D341Med (cell line): ENCODE measurements around the gene AGPS.
"Not testable (repeated sequence)": the region's sequence is repeated elsewhere in the genome, so short reads cannot be mapped to it uniquely, and the experiment has no call there.

Experiments
- DNase-seq: peaks from one replicate; pipeline ENCODE4 v3.0.0; 2012; ENCODE audit warnings: low spot score

AGPS gene

DNA sequence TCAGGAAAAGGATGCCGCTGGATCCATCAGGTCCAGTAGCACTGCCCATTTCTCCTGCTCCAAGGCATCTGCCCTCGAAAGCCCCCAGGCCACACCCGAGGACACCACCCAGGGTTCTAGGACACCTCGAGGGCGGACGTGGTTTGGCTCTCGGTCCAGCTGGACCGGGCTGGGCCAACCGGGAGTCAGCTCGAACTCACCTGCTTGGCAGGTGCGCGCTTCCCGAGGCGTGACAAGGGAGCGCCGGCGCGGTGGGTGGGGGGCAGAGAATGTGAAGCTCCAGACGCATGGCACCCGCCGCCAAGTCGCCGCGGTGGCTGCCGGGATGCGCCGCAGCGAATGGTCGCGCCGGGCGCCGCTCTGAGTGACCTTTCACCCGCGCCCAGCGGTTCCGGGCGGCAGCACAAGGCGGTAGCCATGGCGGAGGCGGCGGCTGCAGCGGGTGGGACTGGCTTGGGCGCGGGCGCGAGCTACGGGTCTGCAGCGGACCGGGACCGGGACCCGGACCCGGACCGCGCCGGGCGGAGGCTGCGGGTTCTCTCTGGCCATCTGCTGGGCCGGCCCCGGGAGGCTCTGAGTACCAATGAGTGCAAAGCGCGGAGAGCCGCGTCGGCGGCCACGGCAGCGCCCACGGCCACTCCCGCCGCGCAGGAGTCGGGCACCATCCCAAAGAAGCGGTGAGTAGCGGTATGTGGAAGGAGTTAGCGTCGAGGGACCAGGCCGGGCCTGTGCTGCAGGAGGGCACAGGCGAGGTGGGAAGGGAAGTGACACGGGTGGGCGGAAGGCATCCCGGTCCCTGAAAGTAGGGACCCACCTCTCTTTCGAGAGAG is at the start of gene AGPS:
TSS of gene AGPS (plus strand) at position 401 of the 830 bp plus-strand sequence. CDS start at position 418, 17 bp downstream.
- DNase-seq, result peak; percentile 84

DNA sequence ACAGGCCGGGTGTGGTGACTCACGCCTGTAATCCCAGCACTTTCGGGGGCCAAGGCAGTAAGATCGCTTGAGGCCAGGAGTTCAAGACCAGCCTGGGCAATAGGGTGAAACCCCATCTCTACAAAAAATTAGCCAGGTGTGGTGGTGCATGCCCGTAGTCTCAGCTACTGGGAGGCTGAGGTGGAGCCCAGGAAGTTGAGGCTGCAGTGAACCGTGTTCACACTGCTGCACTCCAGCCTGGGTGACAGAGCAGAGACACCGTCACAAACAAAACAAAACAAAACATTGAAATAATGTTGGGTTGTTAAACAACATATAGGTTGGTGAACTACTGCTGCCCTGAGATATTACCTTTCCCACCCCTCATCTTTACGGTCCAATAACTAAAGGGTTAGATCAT is 48.8 kb upstream of the AGPS start:
- no peak for DNase-seq

DNA sequence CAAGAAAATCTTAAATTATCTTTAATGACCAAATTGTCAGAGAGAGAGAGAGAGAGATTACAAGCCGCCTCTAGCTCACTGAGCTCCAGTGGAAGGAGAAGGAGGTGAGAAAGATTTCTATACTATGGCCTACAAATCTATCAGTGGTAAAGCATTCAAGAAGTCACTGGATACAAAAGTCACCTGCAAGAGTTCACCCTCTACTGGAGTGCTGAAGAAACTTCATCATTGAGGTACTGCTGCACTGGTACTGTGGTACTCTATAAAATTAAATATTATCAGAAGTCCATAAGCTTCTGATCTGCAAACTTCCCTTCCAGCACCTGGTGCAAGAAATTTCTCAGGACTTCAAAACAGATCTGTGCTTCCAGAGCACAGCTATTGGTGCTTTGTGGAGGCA is 48.3 kb upstream of the AGPS start:
- no peak for DNase-seq

DNA sequence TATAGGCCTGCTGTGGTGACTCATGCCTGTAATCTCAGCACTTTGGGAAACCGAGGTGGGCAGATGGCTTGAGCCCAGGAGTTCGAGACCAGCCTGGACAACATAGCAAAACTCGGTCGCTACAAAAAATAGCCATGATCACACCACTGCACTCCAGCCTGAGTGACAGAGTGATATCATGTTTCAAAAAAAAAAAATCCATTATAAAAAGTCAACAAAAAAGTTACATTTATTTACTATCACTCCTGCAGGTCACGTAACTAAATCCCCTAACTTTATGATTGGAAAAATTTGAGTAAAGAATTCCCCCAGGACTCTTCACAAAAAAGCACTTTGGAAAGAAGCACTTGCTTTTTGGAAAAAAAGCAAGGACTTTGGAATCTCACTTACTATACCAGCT is 46.4 kb upstream of the AGPS start:
- DNase-seq, result no peak

DNA sequence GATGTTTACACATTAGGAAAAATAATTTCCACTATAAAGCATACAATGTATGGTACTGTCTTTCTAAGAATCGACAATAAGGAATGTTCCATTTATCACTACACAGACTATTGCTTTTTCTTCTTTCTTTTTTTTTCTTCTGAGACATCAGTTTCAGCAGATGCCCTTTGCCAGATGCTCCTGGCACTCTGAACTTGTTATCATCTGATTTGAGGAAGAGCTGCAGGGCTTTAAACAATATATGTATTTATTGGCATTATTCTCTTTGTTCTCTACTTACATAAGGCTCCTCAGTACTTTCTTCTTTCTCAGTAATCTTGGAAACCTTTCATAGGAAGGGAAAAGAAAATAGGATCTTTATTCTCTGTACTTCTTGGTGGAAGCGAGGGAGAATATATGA is 45.0 kb upstream of the AGPS start:
- DNase-seq, result no peak

DNA sequence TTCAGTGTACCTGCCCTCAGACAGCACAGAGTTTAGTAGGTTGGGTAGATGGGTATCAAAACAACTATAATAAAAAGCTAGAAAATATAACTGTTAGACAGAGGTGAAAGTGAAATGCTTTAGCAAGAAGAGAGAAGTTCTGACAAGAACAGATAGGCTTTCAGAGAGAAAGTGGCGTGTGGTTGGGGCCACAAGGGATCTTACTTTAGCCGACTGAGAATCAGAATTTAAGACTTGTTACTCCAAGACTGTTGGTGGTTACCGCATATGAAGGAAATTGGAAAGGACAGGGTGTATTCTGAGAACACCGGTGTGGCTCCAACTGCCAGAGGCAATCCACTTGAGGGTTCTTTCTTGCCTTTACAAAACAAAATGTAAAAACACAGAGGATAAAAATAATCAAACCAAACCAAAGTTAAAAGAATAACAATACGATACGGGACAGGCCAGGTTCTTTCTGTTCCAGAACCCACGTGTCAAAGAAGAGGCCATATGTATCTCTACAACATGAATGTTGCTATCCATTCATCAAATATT is 44.4 kb upstream of the AGPS start:
- no peak for DNase-seq

DNA sequence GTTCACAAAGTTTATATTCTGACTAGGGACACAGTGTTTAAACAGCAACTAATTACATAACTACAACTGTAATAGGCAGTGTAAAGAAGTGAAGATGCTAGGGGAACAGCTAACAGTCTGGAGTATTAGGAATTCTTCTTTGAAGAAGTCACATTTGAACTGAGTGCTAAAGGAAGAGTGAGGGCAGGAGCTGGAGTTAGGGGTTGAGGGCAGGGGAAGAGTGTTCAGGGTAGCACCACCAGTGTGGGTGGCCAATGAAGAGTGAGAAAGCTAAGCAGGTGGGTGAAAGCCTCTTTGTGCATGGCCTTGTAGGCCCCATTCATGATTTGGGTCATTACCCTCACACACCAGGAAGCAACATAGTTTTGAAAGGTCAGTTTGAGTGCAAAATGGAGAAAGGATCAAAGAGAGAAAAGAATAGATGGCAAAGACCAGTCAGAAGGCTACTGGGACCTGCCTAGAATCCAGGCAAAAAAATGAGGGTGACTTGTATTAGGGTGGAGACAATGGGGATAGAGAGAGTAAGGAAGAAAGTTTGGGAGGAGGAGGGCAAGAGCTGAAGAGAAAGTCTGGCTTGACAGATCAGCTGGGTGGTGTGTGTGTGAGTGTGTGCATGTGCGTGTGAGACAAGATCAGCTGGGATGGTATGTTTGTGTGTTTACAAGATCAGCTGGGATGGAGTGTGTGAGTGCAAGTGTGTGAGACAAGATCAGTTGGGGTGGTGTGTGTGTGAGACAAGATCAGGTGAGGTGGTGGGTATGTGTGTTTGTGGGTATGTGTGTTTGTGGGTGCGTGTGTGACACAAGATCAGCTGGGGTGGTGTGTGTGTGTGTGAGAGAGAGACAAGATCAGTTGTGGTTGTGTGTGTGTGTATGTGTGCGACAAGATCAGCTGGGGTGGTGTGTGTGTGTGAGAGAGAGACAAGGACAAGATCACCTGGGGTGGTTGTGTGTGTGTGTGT is 43.6 kb upstream of the AGPS start:
- DNase-seq, result no peak

DNA sequence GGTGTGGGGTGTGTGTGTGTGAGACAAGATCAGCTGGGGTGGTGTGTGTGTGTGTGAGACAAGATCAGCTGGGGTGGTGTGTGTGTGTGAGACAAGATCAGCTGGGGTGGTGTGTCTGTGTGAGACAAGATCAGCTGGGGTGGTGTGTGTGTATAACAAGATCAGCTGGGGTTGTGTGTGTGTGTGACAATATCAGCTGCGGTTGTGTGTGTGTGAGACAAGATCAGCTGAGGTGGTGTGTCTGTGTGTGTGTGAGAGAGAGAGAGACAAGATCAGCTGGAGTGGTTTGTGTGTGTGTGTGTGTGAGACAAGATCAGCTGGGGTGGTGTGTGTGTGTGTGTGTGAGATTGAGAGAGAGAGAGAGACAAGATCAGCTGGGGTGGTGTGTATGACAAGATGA is 41.9 kb upstream of the AGPS start:
- DNase-seq, result not testable (repeated sequence)

DNA sequence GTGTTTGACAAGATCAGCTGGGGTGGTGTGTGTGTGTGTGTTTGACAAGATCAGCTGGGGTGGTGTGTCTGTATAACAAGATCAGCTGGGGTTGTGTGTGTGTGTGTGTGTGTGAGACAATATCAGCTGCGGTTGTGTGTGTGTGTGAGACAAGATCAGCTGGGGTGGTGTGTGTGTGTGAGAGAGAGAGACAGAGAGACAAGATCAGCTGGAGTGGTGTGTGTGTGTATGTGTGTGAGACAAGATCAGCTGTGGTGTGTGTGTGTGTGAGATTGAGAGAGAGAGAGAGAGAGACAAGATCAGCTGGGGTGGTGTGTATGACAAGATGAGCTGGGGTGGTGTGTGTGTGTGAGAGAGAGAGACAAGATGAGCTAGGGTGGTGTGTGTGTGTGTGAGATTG is 41.5 kb upstream of the AGPS start:
- DNase-seq, result not testable (repeated sequence)

DNA sequence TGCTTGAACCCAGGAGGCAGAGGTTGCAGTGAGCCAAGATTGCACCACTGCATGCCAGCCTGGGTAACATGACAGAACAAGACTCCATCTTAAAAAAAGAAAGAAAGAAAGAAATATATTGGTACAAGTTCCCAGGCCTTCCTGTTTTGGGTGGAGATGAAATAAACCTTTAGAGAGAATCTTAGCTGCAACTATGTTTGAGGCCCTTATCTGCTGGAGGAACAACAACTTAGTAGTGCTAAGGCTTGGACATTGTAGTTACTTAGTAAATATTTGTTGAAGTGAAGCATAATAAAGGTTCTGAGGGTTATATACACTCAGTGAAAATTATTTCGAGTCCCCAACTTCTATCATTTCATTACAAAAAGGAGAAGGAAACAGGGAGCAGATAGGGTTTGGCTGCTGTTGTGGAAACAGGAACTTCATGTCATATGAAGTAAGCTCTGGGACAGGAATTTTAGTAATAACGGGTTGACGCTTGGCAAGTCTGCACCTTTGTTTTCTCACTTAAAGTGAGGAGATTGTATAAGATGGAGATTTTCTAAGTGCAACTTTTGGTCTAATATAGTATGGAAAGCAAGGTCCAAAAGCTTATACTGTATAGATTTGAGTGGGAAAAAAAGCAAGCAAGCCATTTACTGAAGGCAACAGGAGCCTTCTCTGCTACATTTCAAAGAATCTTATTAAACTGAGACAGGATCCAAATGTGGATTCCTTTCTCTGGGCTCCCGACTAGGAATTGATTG is 40.0 kb upstream of the AGPS start:
- no peak for DNase-seq

DNA sequence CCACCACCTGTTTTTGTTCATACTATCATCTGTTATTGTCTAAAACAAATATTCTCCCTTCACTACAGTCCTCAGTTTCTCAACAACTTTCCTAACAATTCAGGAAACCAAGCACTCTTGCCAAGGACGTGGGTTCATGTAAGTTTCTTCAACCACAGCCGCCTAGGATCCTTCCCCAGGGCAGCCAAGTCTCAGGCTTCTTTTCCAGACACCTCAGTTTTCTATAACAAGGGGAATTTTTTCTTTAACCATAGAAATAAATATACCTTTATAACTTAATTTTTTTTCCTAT is 39.4 kb upstream of the AGPS start:
- no peak for DNase-seq

DNA sequence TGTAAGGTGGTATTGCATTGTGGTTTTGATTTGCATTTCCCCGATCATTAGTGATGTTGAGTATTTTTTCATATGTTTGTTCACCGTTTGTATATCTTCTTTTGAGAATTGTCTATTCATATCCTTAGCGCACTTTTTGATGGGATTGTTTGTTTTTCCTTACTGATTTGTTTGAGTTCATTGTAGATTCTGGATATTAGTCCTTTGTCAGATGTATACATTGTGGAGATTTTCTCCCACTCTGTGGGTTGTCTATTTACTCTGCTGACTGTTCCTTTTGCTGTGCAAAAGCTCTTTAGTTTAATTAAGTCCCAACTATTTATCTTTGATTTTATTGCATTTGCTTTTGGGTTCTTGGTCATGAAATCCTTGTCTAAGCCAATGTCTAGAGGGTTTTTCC is 38.0 kb upstream of the AGPS start:
- DNase-seq, result not testable (repeated sequence)

DNA sequence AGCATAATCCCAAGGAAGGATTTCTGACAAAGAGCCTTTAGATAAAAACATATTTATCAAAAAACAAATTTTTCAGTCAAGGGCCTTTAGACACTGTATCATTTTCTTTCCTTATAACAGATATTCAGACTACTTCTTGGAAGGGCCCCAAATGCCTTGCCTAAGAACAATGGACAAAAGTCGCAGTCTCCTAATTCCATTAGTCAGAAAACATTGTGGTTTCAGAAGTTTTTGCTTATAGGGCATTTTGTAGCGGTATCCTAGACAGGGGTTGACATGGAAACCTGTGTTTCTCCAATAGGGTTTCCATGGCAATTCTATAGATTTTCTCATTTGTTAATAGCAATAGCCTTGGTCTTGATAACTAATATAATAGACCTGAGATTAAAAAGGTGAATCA is 36.7 kb upstream of the AGPS start:
- DNase-seq, result no peak

DNA sequence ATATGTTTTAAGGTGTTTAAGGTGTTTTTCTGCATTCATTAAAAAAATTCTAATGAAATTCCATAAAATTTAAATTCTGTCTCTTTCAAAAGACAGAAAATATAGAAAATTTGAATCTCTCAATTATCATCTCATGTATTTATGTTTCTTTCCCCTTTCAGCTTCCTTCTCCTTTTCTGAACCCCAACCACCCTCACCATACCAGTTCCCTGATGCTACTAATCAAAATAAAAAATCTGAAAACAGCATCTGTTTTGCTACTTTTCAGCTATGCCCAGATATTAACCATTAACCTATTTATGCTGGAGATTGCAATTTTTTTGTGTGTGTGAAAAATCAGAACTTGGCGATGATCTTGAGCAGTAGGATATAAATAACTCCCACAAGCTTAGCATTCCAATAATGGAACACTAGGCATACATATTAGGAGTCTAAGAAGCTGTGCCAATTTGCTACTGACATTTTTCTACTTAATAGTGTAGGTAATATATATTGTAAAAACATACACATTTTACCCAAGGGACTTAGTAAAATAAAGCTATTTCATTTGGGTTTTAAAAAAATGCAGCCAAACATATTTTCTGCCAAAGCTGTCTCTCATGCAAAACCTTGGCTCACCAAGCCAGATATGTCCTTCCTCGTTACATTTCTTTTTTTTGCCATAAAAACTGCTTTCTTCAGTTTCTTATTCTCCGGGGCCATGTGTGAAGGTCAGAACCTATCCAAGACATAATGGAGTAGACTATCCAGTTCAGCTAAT is 32.6 kb upstream of the AGPS start:
- DNase-seq, result no peak

DNA sequence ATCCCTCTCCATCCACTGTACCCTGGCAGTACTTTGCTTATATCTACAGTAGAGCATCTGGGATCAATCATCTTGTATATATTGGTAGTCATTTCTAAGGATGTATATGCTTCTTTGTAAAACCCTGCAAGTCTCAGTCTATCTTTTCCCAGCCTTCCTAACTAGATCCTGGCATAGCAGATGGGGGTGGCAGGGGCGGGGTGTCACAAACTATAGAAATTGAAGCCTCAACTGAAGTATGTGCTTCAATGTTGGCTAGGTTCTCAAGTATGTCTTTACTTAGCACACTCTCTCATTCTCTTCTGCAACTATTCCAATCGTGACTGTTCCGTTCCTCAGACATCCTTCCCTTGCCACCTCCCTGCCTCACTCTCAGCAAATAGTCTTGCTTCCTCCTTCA is 30.1 kb upstream of the AGPS start:
- no peak for DNase-seq

DNA sequence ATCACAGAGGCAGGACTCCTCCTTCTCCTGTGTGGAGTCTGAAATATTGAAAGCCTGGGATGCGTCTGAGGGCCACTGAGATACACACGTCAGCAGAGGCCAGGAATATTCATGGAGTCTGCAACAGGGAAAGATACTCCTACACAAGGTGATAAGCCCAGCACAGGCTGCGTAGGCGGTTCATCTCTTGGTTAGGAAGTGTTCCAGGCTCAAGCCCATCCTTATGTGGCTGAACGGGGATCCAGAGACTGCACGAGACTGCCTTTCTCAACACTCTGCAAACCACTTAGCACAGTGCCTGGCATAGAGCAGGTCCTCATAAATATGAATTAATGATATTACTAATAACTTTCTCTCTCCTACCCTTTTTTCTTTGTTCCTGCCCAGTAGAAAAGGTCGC is 29.2 kb upstream of the AGPS start:
- DNase-seq, result no peak

DNA sequence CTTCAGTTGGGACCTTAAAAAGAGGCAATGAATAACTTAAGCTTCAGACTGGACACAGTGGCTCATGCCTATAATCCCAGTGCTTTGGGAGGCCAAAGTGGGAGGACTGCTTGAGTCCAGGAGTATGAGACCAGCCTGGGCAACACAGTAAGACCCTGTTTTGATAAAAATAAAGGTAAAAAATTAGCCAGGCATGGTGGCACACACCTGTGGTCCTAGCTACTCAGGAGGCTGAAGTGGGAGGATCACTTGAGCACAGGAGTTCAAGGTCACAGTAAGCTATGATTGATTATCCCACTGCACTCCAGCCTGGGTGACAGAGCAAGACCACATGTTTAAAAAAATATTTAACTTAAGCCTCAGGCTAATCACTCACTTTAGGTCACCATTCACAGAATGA is 26.8 kb upstream of the AGPS start:
- not testable (repeated sequence) for DNase-seq

DNA sequence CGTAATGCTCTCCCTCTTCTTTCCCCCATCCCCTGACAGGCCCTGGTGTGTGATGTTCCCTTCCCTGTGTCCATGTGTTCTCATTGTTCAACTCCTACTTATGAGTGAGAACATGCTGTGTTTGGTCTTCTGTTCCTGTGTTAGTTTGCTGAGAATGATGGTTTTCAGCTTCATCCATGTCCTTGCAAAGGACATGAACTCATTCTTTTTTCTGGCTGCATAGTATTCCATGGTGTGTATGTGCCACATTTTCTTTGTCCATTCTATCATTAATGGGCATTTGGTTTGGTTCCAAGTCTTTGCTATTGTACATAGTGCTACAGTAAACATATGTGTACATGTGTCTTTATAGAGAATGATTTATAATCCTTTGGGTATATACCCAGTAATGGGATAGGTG is 24.6 kb upstream of the AGPS start:
- not testable (repeated sequence) for DNase-seq

DNA sequence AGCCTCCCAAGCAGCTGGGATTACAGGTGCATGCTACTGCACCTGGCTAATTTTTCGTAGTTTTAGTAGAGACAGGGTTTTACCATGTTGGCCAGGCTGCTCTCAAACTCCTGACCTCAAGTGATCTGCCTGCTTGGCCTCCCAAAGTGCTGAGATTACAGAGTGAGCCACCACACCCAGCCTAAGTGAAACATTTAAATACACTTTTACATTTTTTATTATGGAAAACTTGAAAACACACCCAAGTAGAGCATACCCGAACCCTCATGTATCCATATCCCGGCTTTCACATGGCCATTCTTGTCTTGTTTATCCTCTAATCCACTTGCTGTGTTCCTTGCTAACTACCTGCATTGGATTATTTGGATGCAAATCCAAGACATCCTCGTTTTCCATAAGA is 13.2 kb upstream of the AGPS start:
- DNase-seq, result no peak

DNA sequence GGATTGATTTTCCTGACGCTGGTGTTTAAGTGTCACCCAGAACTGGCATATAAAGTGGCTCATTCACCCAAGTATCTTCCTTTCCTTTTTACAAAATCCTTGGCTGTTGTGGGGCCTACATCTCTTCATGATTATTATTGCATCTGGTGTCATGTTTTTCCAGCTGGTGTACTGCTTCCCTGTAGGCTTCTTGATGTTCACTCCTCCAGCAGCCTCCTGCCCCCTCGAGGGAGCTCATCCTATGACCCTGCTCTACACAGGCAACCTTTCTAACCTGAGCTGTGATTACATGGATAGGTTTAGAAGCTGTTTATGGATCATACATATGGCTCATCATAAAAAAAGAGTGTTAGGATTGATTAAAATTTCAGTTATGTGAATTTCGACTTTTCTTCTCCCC is 12.4 kb upstream of the AGPS start:
- no peak for DNase-seq

DNA sequence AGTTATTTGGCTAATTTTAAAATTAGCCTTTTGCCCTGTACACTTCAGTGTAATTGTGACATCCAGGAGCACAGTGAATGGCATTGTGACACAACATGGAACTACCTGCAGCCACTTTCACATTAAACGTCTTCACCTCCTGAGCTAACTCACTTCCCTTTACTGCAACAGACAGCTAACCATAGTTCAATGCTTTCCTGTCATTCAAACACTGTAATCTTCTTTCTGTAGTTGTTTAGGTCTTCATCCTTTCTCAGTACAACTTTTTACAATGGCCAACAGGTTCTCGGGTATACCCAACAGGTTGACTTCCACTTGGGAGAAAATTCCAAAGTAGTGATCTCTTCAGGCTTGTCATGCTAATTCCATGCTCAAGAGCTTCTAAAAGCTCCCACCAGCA is 8.6 kb upstream of the AGPS start:
- DNase-seq, result no peak

DNA sequence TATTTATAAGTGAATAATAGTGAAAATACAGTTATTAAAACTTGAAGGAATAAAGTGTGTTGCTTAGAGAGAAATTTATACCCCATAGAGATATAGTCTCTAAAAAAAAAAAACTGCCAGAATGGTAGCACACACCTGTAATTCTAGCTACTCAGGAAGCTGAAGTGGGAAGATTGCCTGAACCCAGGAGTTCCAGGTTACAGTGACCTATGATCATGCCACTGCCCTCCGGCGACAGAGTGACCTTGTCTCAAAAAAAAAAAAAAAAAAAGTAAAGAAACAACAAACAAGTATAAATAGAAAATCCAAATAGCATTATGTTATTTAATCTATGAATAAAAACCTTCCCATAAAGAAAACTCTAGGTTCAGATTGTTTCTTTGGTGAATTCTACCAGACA is 7.4 kb upstream of the AGPS start:
- DNase-seq, result no peak
